Sciatic nerve (tissue), 2 donors: ENCODE data around the gene EHD2. TPM values are rescaled to one million over a fixed set of nuclear protein-coding genes. Genes with fewer than 3 reads are reported as not detected.
"Not testable (repeated sequence)": the region's sequence is repeated elsewhere in the genome, so short reads cannot be mapped to it uniquely, and the experiment has no call there.

Experiments used
- ATAC-seq: fragments of 200-7000 bp; cut with Tn5 transposase; one replicate; pipeline ENCODE4 v1.9.1; 2020; ENCODE audit warnings: mild to moderate bottlenecking, moderate library complexity
- DNase-seq: peaks from one replicate; pipeline ENCODE4 v3.0.0-alpha.2; 2020; ENCODE audit warnings: low spot score
- intact Hi-C: fragments of 100-400 bp; cut with DNase I; formaldehyde crosslinking; loops from one replicate; pipeline ENCODE4 v1.14.2; 2022
- total RNA-seq: library from RNA; stranded (reverse); fragmentation: NEBNext Ultra II Directional; extraction: Animal tissue kit (Norgen Biotek cat#: 25700); gene quantifications from one replicate; pipeline ENCODE4 v1.2.1, GENCODE V29; 2021
- donor health status: DM: no; HTN: no; CAD: no.
- donor health status: DM: no; HTN: no; CAD: no.

The EHD2 gene
- total RNA-seq, 1 donor from 2014 or later: 153 TPM

DNA sequence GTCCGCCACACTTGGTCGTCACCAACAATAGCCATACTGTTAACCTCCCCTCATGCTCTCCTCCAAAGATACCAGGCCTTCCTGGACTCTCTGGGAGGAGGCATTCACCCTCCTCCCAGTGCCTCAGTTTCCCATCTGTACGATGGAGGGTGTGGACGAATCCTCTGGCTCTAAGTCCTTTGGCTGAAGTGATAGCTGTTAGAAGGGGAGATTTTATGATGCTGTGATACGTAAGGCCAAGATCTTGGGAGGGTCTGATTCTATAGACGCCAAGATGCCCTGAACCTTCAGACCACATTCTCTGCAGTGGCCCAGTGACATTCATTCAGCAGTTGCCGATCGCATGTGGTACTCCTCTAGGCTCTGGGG, 17.3 kb downstream of the EHD2 start:
- intact Hi-C loops: no loop called here
- no peak for ATAC-seq

DNA sequence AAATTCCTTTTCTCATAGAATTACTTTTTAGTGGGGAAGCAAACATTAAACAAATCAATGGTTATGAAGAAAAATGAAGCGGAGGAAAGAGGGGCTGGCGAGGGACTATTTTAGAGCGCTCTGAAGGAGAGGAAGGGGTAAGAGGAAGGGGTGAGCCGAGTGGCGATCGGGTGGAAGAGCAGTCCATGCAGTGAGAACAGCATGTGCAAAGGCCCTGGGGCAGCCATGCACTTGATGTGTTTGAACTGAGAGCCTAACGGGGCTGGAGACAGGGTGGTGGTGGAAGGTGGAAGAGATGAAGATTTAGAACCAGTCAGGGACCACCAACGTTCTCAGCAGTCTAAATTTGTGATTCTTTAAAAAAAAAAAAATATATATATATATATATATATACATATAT, 17.7 kb downstream of the EHD2 start:
- no peak for ATAC-seq
- no peak for DNase-seq
- intact Hi-C loops: no loop called here

More for the DNA sequence above, 17.3 kb downstream of the EHD2 start:
- no peak for DNase-seq

DNA sequence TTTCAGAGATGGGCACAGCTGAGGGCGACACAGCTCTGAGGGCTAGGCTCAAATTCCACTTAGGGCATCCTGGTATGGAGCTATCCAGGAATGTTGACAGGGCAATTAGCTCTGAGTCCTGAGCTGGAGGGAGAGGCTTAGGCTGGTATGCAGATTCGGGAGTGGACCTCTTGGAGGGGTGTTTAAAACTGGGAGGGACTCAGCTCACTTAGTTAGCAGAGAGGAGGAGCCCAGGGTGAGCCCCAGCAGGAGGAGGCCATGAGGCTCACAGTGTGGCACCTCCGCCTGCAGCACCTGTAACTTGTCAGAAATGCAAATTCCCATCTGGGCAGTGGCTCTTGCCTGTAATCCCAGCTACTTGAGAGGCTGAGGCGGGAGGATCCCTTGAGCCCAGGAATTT, 21.9 kb downstream of the EHD2 start:
- no peak for ATAC-seq
- no peak for DNase-seq
- intact Hi-C loops: no loop called here

DNA sequence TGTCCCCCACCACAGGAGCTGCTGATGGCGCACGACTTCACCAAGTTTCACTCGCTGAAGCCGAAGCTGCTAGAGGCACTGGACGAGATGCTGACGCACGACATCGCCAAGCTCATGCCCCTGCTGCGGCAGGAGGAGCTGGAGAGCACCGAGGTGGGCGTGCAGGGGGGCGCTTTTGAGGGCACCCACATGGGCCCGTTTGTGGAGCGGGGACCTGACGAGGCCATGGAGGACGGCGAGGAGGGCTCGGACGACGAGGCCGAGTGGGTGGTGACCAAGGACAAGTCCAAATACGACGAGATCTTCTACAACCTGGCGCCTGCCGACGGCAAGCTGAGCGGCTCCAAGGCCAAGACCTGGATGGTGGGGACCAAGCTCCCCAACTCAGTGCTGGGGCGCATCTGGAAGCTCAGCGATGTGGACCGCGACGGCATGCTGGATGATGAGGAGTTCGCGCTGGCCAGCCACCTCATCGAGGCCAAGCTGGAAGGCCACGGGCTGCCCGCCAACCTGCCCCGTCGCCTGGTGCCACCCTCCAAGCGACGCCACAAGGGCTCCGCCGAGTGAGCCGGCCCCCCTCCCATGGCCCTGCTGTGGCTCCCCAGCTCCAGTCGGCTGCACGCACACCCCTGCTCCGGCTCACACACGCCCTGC, 27.8 kb downstream of the EHD2 start:
- no peak for DNase-seq
- intact Hi-C loops: no loop called here
- no peak for ATAC-seq

DNA sequence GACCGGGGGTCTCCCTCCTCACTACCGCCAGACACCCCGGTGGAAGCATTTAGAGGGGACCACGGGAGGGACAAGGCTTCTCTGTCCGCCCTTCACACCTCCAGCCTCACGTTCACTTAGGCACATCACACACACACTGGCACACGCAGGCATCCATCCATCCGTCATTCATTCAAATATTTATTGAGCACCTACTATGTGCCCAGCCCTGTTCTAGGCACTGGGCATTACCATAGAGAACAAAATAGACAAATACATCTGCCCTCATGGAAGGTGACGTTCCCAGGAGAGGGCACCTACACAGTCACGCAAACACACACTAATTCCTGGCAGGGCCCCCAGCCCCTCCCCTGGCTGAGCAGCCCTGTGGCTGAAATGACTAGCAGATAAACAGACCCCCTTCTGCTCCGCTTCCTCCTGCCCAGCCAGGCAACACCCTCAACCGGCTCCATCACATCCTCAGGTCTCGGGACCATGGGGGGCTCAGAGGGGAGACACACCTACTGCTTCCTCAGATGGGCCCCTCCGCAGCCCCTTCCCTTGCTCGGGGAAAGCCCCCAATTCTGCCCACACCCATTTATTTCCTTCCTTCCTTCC, 28.4 kb downstream of the EHD2 start:
- DNase-seq (no peak), ATAC-seq (no peak)
- intact Hi-C loops: loop anchor here (2.0 kb wide), 1 partner anchor 29 kb away; the partner anchor contains the start of gene EHD2

DNA sequence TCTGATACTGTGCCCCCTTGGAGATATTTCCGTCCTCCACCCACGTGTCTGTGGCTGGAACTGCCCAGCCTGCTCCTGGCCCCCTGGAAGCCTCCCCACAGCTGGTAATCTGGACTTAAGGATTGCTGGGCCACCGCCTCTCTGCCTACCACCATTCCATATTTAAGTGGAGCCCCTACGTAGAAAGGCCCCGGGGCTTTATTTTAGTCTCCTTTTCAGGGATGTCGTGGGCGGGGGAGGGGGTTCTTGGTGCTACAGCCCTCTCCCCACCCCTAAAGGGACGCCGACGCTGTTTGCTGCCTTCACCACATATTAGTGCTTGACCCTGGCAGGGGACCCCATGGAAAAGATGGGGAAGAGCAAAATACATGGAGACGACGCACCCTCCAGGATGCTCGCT, 29.4 kb downstream of the EHD2 start:
- no peak for DNase-seq
- ATAC-seq: peak; percentile 7
- intact Hi-C loops: loop anchor here (2.0 kb wide), 1 partner anchor 30 kb away; the partner anchor contains the start of gene EHD2

DNA sequence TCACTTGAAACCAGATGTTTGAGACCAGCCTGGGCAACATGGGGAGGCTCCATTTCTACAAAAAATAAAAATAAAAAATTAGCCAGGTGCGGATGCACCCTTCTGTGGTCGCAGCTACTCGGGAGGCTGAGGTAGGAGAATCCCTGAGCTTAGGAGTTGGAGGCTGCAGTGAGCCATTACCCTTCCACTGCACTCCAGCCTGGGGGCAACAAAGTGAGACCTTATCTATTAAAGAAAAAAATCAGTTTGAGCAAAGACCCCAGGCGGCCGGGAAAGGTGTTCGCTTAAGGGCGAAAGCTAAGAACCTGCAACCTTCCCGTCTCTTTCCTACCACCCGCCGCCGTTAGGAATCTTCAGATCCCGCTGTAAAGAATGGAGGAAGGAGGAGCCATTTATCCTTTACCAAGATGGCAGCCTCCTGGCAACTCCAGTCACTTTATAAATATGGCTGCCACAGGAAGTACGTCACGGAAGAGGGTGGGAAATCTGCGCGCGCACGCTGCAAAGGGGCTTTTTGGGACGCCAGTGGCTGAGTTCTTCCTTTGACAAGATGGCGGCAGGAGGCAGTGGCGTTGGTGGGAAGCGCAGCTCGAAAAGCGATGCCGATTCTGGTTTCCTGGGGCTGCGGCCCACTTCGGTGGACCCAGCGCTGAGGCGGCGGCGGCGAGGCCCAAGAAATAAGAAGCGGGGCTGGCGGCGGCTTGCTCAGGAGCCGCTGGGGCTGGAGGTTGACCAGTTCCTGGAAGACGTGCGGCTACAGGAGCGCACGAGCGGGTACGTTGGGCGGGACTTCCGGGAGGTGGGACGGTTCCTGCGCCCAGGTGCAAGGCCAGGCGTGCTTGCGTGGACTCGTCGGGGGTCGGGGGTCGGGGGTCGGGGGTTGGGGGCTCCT, 32.0 kb downstream of the EHD2 start, which contains the start of gene NOP53:
Gene NOP53 (plus strand): TSS at position 537 of the 892 bp plus-strand sequence. CDS start 14 bp downstream, at position 551.
- peak; percentile 80 for ATAC-seq
- peak; percentile 98 for DNase-seq
- intact Hi-C loops: no loop called here

DNA sequence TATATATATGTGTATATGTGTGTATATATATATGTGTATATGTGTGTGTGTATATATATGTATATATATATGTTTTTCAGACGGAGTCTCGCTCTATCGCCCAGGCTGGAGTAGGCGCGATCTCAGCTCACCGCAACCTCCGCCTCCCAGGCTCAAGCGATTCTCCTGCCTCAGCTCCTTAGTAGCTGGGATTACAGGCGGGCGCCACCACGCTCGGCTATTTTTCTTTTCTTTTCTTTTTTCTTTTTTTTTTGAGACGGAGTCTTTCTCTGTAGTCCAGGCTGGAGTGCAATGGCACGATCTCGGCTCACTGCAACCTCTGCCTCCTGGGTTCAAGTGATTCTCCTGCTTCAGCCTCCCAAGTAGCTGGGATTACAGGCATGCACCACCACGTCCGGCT, 32.9 kb downstream of the EHD2 start:
- ATAC-seq, DNase-seq, intact Hi-C loops: not testable (repeated sequence)

DNA sequence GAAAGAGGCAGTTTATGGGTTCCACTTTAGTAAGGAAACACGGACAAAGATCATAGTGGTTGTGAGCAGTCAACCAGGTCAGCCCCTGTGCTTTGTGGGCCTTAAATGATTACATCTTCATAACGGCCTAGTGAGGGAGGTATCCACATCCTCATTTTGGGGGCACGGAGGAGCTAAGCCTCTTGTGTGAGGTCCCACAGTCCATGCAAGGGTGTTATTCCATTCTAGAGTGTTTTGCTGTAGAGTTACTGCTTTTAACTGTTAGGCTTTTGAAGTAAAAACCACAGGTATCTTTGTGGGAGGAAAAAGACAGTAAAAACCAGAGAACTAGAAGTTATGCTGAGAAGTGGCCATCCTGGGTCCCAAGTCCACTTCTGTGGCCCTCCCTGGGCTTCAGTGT, 36.1 kb downstream of the EHD2 start:
- no peak for ATAC-seq
- intact Hi-C loops: no loop called here
- DNase-seq: no peak

DNA sequence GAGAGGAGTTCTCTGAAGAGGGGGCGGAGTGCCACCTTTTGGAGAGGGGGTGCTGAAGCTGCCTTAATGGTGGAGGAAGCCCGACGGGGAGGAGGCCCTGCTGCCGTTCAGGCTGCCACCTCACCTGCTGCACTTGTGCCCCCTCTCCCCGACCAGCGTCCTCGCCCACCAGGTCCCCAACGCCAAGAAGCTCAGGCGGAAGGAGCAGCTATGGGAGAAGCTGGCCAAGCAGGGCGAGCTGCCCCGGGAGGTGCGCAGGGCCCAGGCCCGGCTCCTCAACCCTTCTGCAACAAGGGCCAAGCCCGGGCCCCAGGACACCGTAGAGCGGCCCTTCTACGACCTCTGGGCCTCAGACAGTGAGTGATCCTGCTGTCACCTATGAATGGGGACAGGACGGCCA, 37.5 kb downstream of the EHD2 start:
- no peak for ATAC-seq
- DNase-seq: no peak
- intact Hi-C loops: no loop called here

DNA sequence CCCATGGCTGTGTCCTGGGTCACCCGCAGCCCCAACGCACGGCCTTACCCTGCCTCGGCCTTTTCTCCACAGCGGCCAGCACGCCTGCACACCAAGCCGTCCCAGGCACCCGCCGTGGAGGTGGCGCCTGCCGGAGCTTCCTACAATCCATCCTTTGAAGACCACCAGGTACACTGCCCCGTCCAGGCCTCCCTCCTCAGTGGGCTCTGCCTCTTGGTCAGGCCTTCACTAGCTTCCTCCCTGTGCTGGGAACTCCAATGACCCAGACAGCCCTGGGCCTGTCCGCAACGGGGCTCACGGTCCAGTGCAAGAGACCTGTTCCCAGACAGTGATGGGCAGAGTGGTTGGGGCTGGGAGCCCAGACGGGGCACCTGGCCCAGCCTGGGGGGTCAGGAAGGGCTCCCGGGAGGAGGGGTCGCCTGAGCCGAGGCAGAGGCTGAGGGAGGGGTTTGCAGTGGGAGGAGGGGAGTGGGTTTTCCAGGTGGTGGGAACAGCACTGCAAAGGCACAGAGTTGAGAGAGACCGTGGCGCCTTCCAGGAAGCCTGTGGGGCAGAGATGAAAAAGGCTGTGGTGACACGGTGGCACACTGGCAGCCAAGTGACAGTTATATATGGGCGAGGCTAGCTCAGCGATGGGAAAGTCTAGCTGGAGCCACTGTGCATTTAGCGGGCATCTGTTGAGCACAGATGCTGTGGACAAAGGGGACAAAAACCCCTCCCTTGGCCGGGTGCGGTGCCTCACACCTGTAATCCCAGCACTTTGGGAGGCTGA, 39.4 kb downstream of the EHD2 start:
- intact Hi-C loops: no loop called here
- ATAC-seq (no peak), DNase-seq (no peak)

DNA sequence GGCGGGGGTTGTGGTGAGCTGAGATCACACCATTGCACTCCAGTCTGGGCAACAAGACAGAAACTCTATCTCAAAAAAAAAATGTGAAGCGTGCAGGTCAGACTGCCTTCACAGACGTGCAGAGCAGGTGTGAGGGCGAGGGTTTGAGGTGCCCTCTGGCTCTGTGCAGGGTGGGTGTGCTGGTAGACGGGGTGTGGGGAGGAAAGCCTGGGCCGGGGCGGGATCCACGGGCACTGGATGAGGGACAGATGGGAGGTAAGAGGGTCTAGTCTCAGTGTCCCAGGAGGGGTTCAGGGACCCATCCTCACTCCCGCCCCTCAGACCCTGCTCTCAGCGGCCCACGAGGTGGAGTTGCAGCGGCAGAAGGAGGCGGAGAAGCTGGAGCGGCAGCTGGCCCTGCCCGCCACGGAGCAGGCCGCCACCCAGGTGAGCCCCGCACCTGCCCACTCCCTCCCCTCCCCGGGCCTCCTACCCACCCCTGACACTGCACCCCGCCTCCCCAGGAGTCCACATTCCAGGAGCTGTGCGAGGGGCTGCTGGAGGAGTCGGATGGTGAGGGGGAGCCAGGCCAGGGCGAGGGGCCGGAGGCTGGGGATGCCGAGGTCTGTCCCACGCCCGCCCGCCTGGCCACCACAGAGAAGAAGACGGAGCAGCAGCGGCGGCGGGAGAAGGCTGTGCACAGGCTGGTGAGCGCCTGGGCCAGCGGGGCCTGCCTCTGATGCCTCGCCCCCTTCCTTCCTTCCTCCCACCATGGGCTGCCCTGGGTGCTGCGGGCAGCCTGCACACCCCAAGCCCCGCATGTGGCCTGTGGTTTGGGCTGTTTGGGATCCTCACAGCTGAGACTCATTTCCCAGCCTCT, 41.2 kb downstream of the EHD2 start:
- ATAC-seq: no peak
- intact Hi-C loops: no loop called here
- no peak for DNase-seq

DNA sequence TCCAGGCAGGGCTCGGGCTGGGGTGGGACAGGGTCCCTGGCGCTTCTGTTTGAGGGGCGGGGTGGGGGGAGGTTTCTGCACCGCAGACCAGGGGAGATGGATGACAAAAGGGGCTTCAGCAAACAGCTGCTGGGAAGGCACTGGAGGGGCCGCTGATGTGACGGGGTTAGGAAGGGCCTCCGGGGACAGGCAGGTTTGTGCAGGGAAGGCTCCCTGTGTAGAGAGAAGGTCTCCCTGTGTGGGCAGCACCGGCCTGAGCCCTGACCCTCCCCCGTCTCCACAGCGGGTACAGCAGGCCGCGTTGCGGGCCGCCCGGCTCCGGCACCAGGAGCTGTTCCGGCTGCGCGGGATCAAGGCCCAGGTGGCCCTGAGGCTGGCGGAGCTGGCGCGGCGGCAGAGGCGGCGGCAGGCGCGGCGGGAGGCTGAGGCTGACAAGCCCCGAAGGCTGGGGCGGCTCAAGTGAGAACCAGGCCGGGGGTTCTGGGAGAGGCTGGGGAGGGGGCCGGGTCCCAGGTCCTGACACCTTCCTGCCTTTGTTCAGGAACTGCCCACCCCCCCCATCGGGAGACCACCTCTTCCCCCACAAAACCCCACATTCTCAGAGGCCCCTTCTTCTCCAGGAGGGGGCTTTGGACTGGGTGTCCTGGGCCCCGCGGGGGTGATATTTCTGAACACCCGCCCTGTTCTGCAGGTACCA, 42.0 kb downstream of the EHD2 start:
- ATAC-seq: no peak
- intact Hi-C loops: no loop called here
- DNase-seq: no peak

DNA sequence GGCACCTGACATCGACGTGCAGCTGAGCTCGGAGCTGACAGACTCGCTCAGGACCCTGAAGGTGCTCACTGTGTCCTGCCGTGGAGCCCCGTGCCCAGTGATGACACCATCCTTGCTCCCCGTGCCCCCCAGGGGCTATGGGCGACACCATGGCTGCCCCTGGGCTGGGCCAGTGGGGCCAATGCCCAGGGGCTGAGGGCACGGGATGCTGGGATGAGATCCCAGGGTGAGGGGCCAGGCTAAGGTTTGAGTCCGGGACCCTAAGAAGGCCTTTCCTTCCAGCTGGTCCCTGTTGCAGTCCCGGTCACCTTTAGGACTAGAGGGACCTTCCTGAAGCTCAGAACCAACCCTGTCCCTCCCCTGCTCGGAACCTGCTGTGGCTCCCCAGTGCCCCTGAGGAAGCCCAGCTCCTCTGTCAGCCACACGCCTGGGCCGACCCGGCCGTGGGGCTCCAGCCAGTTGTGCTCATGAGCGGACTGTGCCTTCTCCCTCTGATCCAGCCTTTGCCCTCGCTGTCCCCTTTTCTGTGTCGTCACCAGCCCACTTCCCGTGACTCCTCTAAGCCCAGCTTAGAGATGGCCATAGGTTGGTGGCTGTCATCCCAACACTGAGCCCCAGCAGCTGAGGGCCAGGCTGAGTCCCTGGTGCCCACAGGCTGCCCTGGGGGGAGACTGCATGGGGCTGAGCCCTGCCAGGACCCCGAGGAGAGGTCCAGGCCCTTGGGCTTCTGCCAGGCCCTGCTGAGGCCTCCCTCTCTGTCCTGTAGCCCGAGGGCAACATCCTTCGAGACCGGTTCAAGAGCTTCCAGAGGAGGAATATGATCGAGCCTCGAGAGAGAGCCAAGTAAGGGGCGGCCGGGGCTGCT, 42.8 kb downstream of the EHD2 start:
- intact Hi-C loops: no loop called here
- ATAC-seq (no peak), DNase-seq (no peak)

DNA sequence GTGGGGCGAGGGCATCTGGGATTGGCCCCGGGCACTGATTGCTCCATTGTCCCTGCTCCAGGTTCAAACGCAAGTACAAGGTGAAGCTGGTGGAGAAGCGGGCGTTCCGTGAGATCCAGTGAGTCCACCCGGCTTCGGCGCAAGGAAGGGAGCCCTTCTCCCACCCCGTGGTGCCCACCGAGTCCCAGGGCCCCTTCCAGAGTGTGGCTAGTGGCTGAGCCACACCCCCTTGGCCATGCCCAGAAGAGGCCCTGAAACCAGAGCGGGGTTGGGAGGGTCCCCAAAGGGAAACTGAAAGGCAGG, 43.4 kb downstream of the EHD2 start:
- ATAC-seq (peak; percentile 11), DNase-seq (no peak)
- intact Hi-C loops: no loop called here

DNA sequence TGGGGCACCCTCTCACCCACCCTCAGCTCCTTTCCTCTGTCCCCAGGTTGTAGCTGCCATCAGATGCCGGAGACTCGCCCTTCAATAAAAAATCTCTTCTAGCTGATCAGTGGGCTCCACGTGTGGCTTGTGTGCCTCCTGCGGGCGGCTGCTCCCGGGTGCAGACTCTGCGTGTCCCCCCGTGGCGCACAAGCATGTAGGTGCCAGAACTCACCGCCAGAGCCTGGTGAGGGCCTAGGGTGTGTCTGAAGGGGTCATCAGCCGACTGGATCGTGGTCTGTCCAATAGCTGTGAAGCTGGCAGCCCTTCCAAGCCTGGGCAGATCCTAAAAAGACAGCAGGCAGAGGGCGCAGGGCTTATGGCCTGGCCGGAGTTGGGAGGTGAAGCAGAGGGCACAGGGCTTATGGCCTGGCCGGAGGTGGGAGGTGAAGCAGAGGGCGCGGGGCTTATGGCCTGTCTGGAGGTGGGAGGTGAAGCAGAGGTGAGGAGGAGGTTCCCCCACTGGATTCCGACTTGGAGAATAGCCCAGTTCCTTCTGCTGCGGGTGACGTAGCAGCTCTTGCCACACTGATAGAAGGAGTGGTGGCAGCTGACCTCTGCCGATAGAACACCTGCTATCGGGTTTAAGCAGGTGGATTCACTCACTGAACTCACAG, 43.9 kb downstream of the EHD2 start:
- intact Hi-C loops: no loop called here
- DNase-seq: no peak
- ATAC-seq: peak; percentile 38
